Measurements from ENCODE around the gene RASSF8.

DNA sequence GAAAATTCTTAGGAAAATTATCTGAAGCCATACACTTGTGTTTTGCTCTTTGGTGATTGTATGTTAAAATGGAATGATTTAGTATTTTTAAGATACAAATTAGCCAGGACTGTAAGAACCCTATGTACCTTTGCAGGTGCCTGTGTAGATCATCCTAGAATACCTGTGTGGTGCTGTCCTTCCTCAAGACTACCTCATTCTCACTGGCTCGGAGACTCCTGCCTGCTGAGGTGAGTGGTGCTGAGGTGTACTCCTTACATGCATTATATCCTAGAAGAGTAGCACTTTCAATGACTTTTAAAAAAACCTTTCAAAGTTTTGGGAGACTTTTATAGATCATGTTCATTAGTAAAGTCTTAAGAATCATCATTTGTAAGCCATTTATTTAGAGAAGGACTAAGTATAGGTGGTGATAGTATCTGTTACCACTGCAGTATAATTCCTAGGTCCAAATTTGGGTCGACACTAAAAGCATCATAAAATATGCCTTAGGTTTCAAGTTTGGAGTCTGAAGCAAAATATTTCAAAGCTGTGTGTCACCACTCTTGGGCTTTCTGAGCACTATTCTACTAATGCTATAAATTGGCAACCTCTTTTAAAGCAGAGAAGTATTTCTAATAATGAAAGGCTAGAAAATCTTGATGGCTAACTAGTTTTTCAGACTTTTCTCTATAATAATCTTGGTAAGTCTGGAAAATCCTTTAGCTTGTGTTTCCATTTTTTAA is 36.6 kb downstream of the RASSF8 start:
- TF ChIP-seq, protein P1, sequence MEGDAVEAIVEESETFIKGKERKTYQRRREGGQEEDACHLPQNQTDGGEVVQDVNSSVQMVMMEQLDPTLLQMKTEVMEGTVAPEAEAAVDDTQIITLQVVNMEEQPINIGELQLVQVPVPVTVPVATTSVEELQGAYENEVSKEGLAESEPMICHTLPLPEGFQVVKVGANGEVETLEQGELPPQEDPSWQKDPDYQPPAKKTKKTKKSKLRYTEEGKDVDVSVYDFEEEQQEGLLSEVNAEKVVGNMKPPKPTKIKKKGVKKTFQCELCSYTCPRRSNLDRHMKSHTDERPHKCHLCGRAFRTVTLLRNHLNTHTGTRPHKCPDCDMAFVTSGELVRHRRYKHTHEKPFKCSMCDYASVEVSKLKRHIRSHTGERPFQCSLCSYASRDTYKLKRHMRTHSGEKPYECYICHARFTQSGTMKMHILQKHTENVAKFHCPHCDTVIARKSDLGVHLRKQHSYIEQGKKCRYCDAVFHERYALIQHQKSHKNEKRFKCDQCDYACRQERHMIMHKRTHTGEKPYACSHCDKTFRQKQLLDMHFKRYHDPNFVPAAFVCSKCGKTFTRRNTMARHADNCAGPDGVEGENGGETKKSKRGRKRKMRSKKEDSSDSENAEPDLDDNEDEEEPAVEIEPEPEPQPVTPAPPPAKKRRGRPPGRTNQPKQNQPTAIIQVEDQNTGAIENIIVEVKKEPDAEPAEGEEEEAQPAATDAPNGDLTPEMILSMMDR (IDR thresholded peaks at IDR 0.05; ENCODE audit: low read depth, low read length) = no peak
- TF ChIP-seq POLR2A (IDR thresholded peaks at IDR 0.05; ENCODE audit: extremely low read depth, insufficient read length) (no peak), MAX (IDR thresholded peaks at IDR 0.05; ENCODE audit: low read depth, low read length) (no peak), MYC (IDR thresholded peaks at IDR 0.05; ENCODE audit: low read depth, low read length) (no peak)
